IMR-90 (cell line): ENCODE measurements around the gene GKN2. TPM values are rescaled to one million over a fixed set of nuclear protein-coding genes. Genes with fewer than 3 reads are reported as not detected.

ENCODE experiments used
- ATAC-seq: fragments of 200-7000 bp; cut with Tn5 transposase; 2 replicates; pipeline ENCODE4 v1.9.1; 2020; ENCODE audit warnings: low read depth, mild to moderate bottlenecking, moderate library complexity
- BruUV-seq: library from RNA; stranded (reverse); fragments of 400-500 nt; replicated peaks from 2 replicates; lab custom pipeline; 2021; lab: Mats Ljungman, UMichigan
- CTCF ChIA-PET: fragments of 300-600 bp; formaldehyde crosslinking; extraction: SDS; loops from one replicate; lab custom pipeline; 2021; ENCODE audit warnings: antibody characterized with exemption; lab: Yijun Ruan, JAX
- POLR2A ChIA-PET: fragments of 300-600 bp; sonication (Branson Sonifier 250); formaldehyde crosslinking; loops from one replicate; lab custom pipeline; 2022; ENCODE audit warnings: antibody characterized with exemption; ENCODE audit not compliant: unreplicated experiment; lab: Charles Lee
- DNase-seq: peaks from one replicate; pipeline ENCODE4 v3.0.0; 2013
- H2AFZ ChIP-seq: replicated peaks from 2 replicates; pipeline ENCODE3; 2013; ENCODE audit warnings: low read length, mild to moderate bottlenecking; ENCODE audit not compliant: poor library complexity
- H2AK5ac ChIP-seq: 2 replicates; pipeline ENCODE4 v1.6.1; 2013; ENCODE audit warnings: low read depth, low read length, inconsistent platforms
- H2AK9ac ChIP-seq: replicated peaks from 2 replicates; pipeline ENCODE3; 2013; ENCODE audit warnings: mild to moderate bottlenecking, low read depth, low read length, moderate library complexity; ENCODE audit not compliant: poor library complexity
- H2BK120ac ChIP-seq: 2 replicates; pipeline ENCODE4 v1.6.1; 2013; ENCODE audit warnings: low read depth, low read length, inconsistent platforms
- H2BK15ac ChIP-seq: 3 replicates; pipeline ENCODE4 v1.6.1; 2013; ENCODE audit warnings: low read depth, low read length, inconsistent platforms
- H2BK20ac ChIP-seq: 2 replicates; pipeline ENCODE4 v1.6.1; 2013; ENCODE audit warnings: low read depth, mild to moderate bottlenecking, inconsistent platforms, low read length, moderate library complexity
- H2BK5ac ChIP-seq: 2 replicates; pipeline ENCODE4 v1.6.1; 2013; ENCODE audit warnings: mild to moderate bottlenecking, low read depth, low read length, inconsistent platforms; ENCODE audit not compliant: poor library complexity, severe bottlenecking
- H3K14ac ChIP-seq: replicated peaks from 2 replicates; pipeline ENCODE4 v1.6.1; 2013; ENCODE audit warnings: low read depth, low read length, inconsistent platforms
- H3K18ac ChIP-seq: 2 replicates; pipeline ENCODE4 v1.6.1; 2013; ENCODE audit warnings: low read depth, low read length, control low read depth
- H3K23ac ChIP-seq: 2 replicates; pipeline ENCODE4 v1.6.1; 2013; ENCODE audit warnings: low read depth, low read length, inconsistent platforms
- H3K27ac ChIP-seq: 2 replicates; pipeline ENCODE4 v1.5.1; 2013; ENCODE audit warnings: mild to moderate bottlenecking, control low read depth, low read length; ENCODE audit not compliant: insufficient read depth
- H3K27me3 ChIP-seq: 2 replicates; pipeline ENCODE4 v1.6.1; 2013; ENCODE audit warnings: low read length; ENCODE audit not compliant: control insufficient read depth, insufficient read depth
- H3K36me3 ChIP-seq: 2 replicates; pipeline ENCODE4 v1.6.1; 2013; ENCODE audit warnings: low read length, mixed read lengths; ENCODE audit not compliant: control insufficient read depth, insufficient read depth
- H3K4ac ChIP-seq: 2 replicates; pipeline ENCODE4 v1.6.1; 2013; ENCODE audit warnings: low read depth, low read length, inconsistent platforms
- H3K4me1 ChIP-seq: 2 replicates; pipeline ENCODE4 v1.6.1; 2013; ENCODE audit warnings: low read length, mixed read lengths; ENCODE audit not compliant: control insufficient read depth, insufficient read depth
- H3K4me2 ChIP-seq: 2 replicates; pipeline ENCODE4 v1.6.1; 2013; ENCODE audit warnings: low read depth, mild to moderate bottlenecking, control low read depth, low read length, moderate library complexity
- H3K4me3 ChIP-seq: 2 replicates; pipeline ENCODE4 v1.5.1; 2013; ENCODE audit warnings: low read depth, mild to moderate bottlenecking, control low read depth, low read length, moderate library complexity; ENCODE audit not compliant: insufficient read depth
- H3K56ac ChIP-seq: 2 replicates; pipeline ENCODE4 v1.6.1; 2013; ENCODE audit warnings: low read length, inconsistent platforms; ENCODE audit not compliant: insufficient read depth; ENCODE audit errors: extremely low read depth
- H3K79me1 ChIP-seq, 2 experiments: 2 replicates each; pipeline ENCODE4 v1.6.1; 2013; ENCODE audit warnings: low read length in 2 of 2, inconsistent platforms in 1 of 2, low read depth in 1 of 2
- H3K9ac ChIP-seq: 2 replicates; pipeline ENCODE4 v1.6.1; 2013; ENCODE audit warnings: low read depth, low read length, control low read depth
- H3K9me1 ChIP-seq: 2 replicates; pipeline ENCODE4 v1.6.1; 2013; ENCODE audit warnings: low read length, inconsistent platforms; ENCODE audit not compliant: insufficient read depth
- H3K9me3 ChIP-seq: 2 replicates; pipeline ENCODE4 v1.6.1; 2013; ENCODE audit warnings: low read length; ENCODE audit not compliant: control insufficient read depth, insufficient read depth
- H4K20me1 ChIP-seq: 2 replicates; pipeline ENCODE4 v1.6.1; 2013; ENCODE audit warnings: low read length, inconsistent platforms; ENCODE audit not compliant: insufficient read depth
- H4K5ac ChIP-seq: 2 replicates; pipeline ENCODE4 v1.6.1; 2013; ENCODE audit warnings: mild to moderate bottlenecking, low read depth, low read length, control low read depth
- H4K8ac ChIP-seq, 2 experiments: 2 replicates each; pipeline ENCODE4 v1.6.1; 2013; ENCODE audit warnings: low read depth in 2 of 2, low read length in 2 of 2, control low read depth in 1 of 2, inconsistent platforms in 1 of 2
- H4K91ac ChIP-seq: 2 replicates; pipeline ENCODE4 v1.6.1; 2013; ENCODE audit warnings: low read depth, low read length, inconsistent platforms; ENCODE audit not compliant: insufficient read depth
- BHLHE40 ChIP-seq: fragments of 150-350 bp; IDR thresholded peaks from 2 replicates; pipeline ENCODE4 v1.6.1; 2016; ENCODE audit warnings: mild to moderate bottlenecking, low read depth, low read length
- CTCF ChIP-seq: conservative IDR thresholded peaks from 2 replicates; pipeline ENCODE4 v1.5.1; 2012; ENCODE audit warnings: mild to moderate bottlenecking, low read depth, low read length, improper control_type of control experiment
- MAZ ChIP-seq: IDR thresholded peaks from 2 replicates; pipeline ENCODE4 v1.6.1; 2012; ENCODE audit warnings: low read depth, mild to moderate bottlenecking, low read length, improper control_type of control experiment, moderate library complexity, borderline replicate concordance
- MXI1 ChIP-seq: IDR thresholded peaks from 2 replicates; pipeline ENCODE4 v1.6.1; 2012; ENCODE audit warnings: low read depth, mild to moderate bottlenecking, low read length, moderate library complexity, borderline replicate concordance
- RAD21 ChIP-seq: IDR thresholded peaks from 2 replicates; pipeline ENCODE4 v1.6.1; 2012; ENCODE audit warnings: low read length, improper control_type of control experiment
- RCOR1 ChIP-seq: IDR thresholded peaks from 2 replicates; pipeline ENCODE4 v1.6.1; 2012; ENCODE audit warnings: mild to moderate bottlenecking, low read length, improper control_type of control experiment; ENCODE audit not compliant: insufficient replicate concordance
- dilution Hi-C: fragments of 300-500 bp; cut with HindIII; formaldehyde crosslinking; loops from one replicate; pipeline ENCODE4 v1.14.3; 2018; ENCODE audit warnings: low sequenced_read_pairs; ENCODE audit not compliant: unreplicated experiment
- in situ Hi-C: fragments of 300-500 bp; cut with MboI; formaldehyde crosslinking; loops from 3 replicates; pipeline ENCODE4 v1.14.3; 2019; ENCODE audit warnings: low sequenced_read_pairs, inconsistent platforms, mixed read lengths
- intact Hi-C: fragments of 100-400 bp; cut with micrococcal nuclease; formaldehyde crosslinking; loops from 2 replicates; pipeline ENCODE4 v1.10.0; 2022
- polyA plus RNA-seq, 3 experiments: library from polyadenylated mRNA; depleted of rRNA; stranded (reverse); fragments of >200 nt; gene quantifications; 2 replicates each; pipeline ENCODE4 v1.2.3, GENCODE V29; 2012; ENCODE audit warnings: low replicate concordance in 1 of 3
- total RNA-seq: library from RNA; depleted of rRNA; stranded (reverse); fragments of >200 nt; gene quantifications from 2 replicates; pipeline ENCODE4 v1.2.3, GENCODE V29; 2012

Gene GKN2
- total and polyA plus RNA-seq, 2 of the 4 experiments (the other 2 are of a cell fraction), result not detected

DNA sequence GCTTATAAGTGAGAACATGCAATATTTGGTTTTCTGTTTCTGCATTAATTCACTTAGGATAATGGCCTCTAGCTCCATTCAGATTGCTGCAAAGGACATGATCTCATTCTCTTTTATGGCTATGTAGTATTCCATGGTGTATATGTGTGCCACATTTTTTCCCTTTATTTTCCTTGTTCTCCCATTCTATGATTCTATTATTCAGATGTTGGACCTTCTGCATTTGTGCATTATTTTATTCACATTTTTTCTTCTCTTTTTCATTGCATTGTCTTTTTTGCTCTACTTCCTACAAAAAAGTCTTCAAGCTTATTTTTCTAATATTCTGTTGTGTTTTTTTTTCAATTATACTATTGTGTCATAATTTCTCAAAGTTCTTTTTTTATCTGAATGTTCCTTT lies 49.2 kb upstream of the GKN2 start:
- H4K91ac ChIP-seq, result no peak overlapping the region
- no peak for DNase-seq
- no peak overlapping the region for H3K4ac ChIP-seq
- no peak overlapping the region for H3K14ac ChIP-seq
- no peaks in the 10 kb centered on the region for H3K27me3 ChIP-seq
- no TSS peak for BruUV-seq
- ATAC-seq, result no peak
- TF ChIP-seq MAZ, result no peak
- no peak for TF ChIP-seq RAD21
- no peak for TF ChIP-seq CTCF
- TF ChIP-seq RCOR1, result no peak
- TF ChIP-seq MXI1, result no peak
- no peak for TF ChIP-seq BHLHE40
- H3K36me3 ChIP-seq, result no peaks in the 10 kb centered on the region
- no peak overlapping the region for H3K23ac ChIP-seq
- H2AK9ac ChIP-seq, result no peak overlapping the region
- H3K4me2 ChIP-seq, result no peak overlapping the region
- no peak overlapping the region for H3K56ac ChIP-seq
- no peak overlapping the region for H3K27ac ChIP-seq
- ChIA-PET CTCF (interaction anchor here (1.0 kb wide), 1 partner anchor 98 kb away, joined by 3 read pairs; no protein-coding TSS in a partner anchor), POLR2A (no interaction called here)
- H4K20me1 ChIP-seq, result no peaks in the 10 kb centered on the region
- H3K9me3 ChIP-seq, result peaks cover 11% of the 10 kb centered on the region
- H2BK20ac ChIP-seq, result no peak overlapping the region
- no peak overlapping the region for H2BK5ac ChIP-seq
- in situ Hi-C loops, result no loop called here
- no peak overlapping the region for H2BK120ac ChIP-seq
- dilution Hi-C loops, result loop anchor here (25.0 kb wide), 1 partner anchor 310 kb away; no protein-coding TSS in a partner anchor
- H3K4me3 ChIP-seq, result no peak overlapping the region
- H3K18ac ChIP-seq, result no peak overlapping the region
- no peak overlapping the region for H3K9ac ChIP-seq
- no peak overlapping the region for H2AK5ac ChIP-seq
- intact Hi-C loops, result no loop called here
- no peaks in the 10 kb centered on the region for H3K79me1 ChIP-seq
- no peak overlapping the region for H2AFZ ChIP-seq
- no peak overlapping the region for H4K8ac ChIP-seq
- H4K5ac ChIP-seq, result no peak overlapping the region
- H2BK15ac ChIP-seq, result no peak overlapping the region
- no peaks in the 10 kb centered on the region for H3K9me1 ChIP-seq
- H3K4me1 ChIP-seq, result 0 out of 2 replicates have a peak, but pooled peaks cover 1% of the 10 kb centered on the region
